ENCODE data around the gene SLC13A3.

SLC13A3 gene

GRCh38 chr20:46647469-46647868 lies 3.8 kb downstream of the SLC13A3 start:
- TF ChIP-seq CTCF (conservative IDR thresholded peaks at IDR 0.05; ENCODE audit: control insufficient read depth, insufficient read depth, low read depth, low read length): no peak
- no peak for DNase-seq (ENCODE audit: low read depth)
- H3K4me3 ChIP-seq (ENCODE audit: control insufficient read depth, low read depth, low read length): no peak overlapping the region

GRCh38 chr20:46646659-46647380 lies 4.4 kb downstream of the SLC13A3 start:
- no peak for DNase-seq (ENCODE audit: low read depth)
- no peak for TF ChIP-seq CTCF (conservative IDR thresholded peaks at IDR 0.05; ENCODE audit: control insufficient read depth, insufficient read depth, low read depth, low read length)
- H3K4me3 ChIP-seq (ENCODE audit: control insufficient read depth, low read depth, low read length): no peak overlapping the region

- no peak overlapping the region for H3K4me3 ChIP-seq (ENCODE audit: control insufficient read depth, low read depth, low read length)
- no peak for TF ChIP-seq CTCF (conservative IDR thresholded peaks at IDR 0.05; ENCODE audit: control insufficient read depth, insufficient read depth, low read depth, low read length)
- no peak for DNase-seq (ENCODE audit: low read depth)
Observed at GRCh38 chr20:46646122-46646521, 5.1 kb downstream of the SLC13A3 start.

GRCh38 chr20:46644733-46645132 lies 6.5 kb downstream of the SLC13A3 start:
- H3K4me3 ChIP-seq (ENCODE audit: control insufficient read depth, low read depth, low read length): no peak overlapping the region
- DNase-seq (ENCODE audit: low read depth): no peak
- no peak for TF ChIP-seq CTCF (conservative IDR thresholded peaks at IDR 0.05; ENCODE audit: control insufficient read depth, insufficient read depth, low read depth, low read length)

GRCh38 chr20:46644160-46644559 lies 7.1 kb downstream of the SLC13A3 start:
- no peak for TF ChIP-seq CTCF (conservative IDR thresholded peaks at IDR 0.05; ENCODE audit: control insufficient read depth, insufficient read depth, low read depth, low read length)
- no peak for DNase-seq (ENCODE audit: low read depth)
- H3K4me3 ChIP-seq (ENCODE audit: control insufficient read depth, low read depth, low read length): no peak overlapping the region

GRCh38 chr20:46642969-46643343 lies 8.3 kb downstream of the SLC13A3 start:
- no peak for DNase-seq (ENCODE audit: low read depth)
- no peak overlapping the region for H3K4me3 ChIP-seq (ENCODE audit: control insufficient read depth, low read depth, low read length)
- no peak for TF ChIP-seq CTCF (conservative IDR thresholded peaks at IDR 0.05; ENCODE audit: control insufficient read depth, insufficient read depth, low read depth, low read length)
